Right forelimb (tissue), 1 donor: ENCODE measurements around the gene EDARADD.
A peak's percentile ranks its signal among the peaks of the same experiment; 100 is the strongest.

ENCODE experiments used
- DNase-seq: peaks from one replicate; pipeline ENCODE4 v3.0.0-alpha.2; 2018

The EDARADD gene

GRCh38 chr1:236394879-236395229 is 768 bp downstream of the EDARADD start:
- DNase-seq = no peak

GRCh38 chr1:236395230-236395946 is 1.3 kb downstream of the EDARADD start:
- DNase-seq = peak; percentile 57

- DNase-seq = no peak
These were observed 2.0 kb downstream of the EDARADD start for GRCh38 chr1:236395947-236396664.

- no peak for DNase-seq
These were observed 2.6 kb downstream of the EDARADD start for GRCh38 chr1:236396665-236397043.

DNA sequence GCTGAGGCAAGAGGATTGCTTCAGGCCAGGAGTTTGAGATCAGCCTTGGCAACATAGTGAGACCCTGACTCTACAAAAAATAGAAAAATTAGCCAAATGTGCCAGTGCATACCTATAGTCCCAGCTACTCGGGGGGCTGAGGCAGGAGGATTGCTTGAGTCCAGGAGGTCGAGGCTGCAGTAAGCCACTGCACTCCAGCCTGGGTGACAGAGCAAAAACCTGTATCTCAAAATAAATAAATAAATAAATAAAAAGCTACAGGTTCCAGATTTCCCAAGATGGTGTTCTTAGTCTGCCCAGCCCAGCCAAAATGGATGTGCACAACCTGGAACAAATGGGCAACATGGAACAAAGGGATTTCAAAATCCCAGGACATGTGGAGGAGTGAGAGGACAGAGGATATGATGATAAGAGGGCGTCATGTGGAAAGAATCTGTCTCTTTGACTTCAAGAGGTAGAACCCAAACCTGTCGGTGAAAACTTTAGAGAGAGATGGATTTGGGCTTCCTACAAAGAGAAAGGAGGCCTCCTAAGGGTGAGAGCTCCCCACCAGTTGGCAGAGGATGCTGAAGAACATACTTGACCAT is 3.2 kb downstream of the EDARADD start:
- no peak for DNase-seq

DNA sequence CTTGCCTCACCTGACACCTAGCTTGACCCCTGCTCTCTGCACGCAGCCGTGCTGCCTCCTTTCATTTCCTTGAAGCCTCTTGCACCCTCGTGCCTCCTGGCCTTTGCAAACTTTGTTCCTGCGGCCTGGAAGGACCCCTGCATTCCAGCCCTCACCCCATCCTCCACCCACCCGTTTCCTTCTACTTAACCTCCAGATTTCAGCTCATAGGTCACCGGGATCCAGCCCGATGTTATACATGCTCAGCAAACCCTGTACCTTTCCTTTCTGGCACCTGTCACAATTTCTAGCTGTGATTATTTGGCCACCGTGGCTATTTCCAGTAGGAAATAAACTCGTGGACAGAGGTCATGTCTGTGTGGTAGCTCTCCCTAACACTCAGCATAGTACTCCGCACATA is 4.5 kb downstream of the EDARADD start:
- DNase-seq = no peak

DNA sequence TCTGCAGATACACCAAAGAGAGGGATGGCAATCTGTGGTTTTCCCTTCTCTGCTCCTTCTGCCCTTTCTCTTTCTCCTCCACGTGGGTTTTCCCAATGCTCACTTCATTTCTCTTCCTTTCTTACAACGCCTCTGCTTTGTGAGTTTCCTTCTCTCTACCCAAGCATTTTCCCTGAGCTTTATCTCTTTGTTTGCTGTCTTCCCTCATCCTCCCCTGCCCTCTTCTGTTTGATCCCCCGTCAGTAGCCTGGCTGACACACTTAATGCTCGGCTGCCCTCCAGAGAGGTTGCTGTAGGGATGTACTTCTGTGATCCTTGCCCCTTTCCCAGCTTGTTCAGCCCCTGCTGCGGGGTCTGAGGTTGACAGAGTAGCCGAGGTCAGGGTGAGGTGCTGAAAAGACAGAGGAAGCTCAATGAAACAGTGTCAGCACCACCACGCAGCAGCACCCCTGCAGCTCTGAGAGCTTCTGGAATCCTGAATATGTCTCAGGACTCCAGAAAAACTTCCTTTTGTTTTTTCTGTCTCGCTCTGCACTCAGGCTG is 6.0 kb downstream of the EDARADD start:
- DNase-seq = no peak

DNA sequence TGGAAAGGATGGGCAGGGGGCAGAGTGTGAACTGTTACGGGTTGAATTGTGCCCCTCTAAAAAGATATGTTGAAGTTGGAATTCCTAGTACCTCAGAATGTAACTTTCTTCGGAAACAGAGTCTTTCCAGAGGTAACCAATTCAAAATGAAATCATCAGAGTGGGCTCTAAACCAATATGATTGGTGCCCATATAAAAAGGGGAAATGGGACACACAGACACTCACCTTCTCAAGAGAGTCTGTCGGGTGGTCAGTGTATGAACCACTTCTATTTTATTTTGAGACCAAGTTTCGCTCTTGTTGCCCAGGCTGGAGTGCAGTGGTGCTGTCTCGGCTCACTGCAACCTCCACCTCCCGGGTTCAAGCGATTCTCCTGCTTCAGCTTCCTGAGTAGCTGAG is 7.6 kb downstream of the EDARADD start:
- DNase-seq = no peak

DNA sequence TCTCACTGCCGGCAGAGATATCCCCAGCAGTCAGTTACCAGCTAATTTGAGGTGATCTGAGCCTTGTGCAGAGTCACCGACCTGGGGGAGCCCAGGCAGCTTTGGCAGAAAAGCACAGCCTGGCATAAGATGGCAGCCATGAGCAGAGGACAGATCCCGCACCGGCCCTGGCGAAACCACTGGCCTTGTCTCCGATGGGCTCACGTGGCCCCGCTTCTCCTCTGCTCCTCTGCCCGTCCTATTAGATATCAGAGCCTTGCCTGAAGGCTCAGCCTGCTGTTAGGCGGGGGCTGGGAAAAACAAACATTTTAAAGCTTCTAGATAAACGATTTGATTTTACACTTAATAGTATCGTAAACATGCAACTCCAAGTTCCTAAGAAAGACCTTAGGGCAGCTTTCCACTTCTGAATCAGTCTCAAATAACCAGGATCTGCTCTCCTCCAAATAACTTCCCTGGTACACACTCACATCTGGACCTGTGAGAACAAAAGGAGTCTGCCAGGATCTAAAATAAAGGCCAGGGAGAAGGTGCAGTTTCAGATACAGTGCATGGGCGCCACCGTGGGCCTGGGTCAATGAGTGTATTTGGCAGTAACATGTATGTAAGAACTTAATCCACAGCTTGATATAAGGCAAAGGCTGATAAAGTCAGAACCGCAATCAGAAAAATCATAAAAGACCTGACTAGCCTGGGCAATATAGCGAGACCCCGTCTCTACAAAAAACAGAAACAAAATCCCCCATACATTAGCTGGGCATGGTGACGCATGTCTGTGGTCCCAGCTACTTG is 10.0 kb downstream of the EDARADD start:
- DNase-seq = no peak

- no peak for DNase-seq
These were observed 13.0 kb downstream of the EDARADD start for GRCh38 chr1:236407059-236407458.

DNA sequence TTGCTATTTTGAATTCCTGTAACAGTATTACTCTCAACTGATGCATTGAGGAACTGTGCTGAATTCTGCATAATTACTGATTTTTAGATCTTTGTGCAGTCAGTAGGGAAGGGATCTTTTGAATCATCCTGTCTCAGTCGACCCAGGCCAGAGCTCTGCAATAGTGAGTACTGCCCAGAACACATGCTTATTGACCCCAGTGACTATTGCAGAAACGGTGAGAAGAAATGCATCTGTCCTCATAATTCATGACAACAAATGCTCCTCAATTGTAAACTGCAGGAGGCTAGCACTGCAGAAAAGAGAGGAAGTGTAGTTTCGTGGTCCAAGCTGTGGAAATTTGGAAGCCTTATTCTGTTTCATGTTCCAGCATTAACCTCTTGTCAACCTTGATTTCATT is 19.6 kb downstream of the EDARADD start:
- no peak for DNase-seq

- no peak for DNase-seq
These were observed 22.1 kb downstream of the EDARADD start for GRCh38 chr1:236416165-236416564.

GRCh38 chr1:236417336-236417735 is 23.2 kb downstream of the EDARADD start:
- DNase-seq = no peak

DNA sequence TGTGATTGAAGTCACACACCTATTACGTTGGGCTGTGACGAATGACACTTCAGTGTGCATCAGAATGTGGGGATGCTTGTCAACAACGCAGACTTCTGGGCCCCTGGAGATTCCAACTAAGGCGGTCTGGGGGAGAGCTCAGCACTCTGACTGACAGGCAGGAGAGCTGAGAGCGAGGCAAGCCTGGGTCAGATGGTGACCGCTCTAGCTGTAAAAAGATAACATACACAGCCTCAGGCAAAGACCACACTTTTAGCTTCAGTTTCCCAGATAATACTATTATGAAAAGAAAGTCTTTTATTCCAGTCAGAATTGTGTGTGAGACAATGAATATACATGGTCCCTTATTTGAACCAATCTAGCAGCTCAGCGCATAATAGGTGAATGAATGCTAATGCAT is 25.4 kb downstream of the EDARADD start:
- no peak for DNase-seq

DNA sequence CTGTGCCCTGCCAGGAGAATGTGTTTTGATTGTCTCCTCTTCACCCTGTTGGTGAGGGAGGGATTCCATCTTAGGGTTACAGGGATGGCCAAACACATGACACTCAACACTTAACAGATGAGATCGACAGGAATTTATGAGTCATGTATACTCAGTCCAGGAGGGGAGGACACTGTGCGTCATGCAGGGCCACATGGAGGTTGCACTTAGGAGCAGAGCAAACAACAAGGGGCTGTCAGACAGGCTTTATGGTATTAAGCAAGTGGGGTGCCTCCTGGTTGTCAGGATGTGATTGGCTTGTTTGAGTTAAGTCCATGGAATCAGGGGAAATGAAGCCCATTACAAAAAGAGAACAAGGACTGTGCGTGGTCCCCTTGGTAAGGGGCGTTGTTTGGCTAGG is 26.9 kb downstream of the EDARADD start:
- no peak for DNase-seq

DNA sequence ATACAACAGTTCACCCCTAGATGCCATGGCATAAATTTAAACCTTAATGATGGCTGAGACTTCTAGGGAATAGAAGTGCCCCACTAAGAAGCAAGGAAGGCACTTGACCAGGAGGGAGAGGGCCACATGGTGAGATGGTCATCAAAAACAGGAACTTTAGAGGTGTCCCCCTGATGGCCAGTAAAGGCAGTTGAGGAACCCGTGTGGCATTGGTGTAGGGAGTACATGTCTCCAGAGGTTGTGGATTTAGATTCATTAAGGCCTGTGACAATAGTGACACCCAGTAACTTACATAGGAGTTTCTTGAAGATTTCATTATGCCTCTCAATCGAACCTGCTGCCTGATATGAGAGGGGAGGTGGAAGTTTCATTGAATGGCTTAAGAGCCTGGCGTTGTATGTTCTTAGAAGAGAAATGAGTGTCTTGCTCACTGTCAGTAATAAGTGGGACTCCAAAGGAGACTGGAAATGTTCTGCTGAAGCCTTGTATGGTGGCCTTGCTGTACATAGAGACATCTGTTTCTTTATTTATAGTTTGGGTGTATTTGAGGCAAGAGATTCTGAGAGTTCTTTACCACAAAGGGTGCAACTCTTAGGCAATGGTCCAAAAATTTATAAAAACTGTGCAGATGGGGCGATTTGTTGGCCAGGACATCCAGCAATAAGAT is 27.9 kb downstream of the EDARADD start:
- no peak for DNase-seq

DNA sequence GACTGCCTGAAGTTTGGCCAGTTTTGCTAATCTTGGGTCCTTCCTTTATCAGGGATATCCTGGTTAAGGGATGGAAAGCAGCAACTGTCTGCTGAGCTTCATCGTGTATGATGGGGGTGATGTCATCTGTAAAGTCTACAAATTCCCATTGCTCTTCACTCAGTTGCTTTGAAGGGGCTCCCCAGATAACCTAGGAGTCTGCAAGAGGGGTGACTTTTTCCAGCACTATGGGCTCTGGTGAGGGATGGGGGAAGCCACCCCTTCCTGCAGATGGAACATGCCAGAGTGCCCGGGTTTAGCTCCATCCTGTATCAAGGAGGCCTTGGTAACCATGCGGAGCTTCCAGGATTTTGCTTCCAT is 28.4 kb downstream of the EDARADD start:
- no peak for DNase-seq

DNA sequence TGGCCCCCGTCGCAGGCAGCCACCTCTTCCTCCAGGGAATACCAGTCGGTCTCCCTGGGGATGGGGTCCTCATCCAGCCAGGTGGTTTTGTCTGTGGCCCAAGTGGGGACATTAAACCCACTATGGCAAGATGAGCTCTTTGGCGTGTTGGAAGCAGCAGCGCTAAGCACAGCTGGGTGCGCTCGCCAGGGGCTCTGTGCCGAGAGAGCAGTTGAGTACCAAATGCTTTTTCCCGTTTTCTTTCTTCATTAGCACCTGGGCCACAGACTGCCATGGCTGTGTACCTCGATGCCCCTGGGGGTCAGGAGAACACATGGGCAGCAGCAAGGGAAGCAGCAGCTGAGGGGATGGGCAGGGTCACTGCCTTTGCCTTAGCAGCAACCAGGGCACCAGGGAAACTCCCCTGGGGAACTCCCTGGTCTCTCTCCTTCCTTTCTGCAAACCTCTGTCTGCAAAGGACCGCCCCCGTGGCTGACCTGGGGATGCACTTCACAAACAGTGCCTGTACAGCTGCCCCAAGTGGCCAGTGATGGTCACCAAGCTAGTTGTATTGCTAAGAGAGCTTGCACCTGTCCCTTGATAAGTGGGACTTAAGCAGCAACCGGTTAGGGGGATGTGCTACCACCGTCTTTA is 31.1 kb downstream of the EDARADD start:
- no peak for DNase-seq

DNA sequence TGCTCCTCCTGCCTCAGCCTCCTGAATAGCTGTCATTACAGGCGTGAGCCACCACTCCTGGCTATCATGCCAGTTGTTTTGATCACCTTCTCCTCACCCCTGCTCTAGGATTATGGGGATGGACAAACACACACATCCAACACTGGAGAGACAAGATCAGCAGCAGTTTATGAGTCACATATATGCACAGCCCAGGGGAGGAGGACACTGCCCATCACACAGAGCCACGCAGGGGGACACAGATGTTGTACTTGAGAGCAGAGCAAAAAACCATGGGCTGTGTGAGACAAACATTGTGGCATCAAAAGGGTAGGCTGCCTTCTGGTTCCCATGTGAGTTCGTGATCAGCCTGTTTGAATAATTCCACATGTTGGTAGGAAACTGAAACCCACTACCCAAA is 32.1 kb downstream of the EDARADD start:
- DNase-seq = no peak

DNA sequence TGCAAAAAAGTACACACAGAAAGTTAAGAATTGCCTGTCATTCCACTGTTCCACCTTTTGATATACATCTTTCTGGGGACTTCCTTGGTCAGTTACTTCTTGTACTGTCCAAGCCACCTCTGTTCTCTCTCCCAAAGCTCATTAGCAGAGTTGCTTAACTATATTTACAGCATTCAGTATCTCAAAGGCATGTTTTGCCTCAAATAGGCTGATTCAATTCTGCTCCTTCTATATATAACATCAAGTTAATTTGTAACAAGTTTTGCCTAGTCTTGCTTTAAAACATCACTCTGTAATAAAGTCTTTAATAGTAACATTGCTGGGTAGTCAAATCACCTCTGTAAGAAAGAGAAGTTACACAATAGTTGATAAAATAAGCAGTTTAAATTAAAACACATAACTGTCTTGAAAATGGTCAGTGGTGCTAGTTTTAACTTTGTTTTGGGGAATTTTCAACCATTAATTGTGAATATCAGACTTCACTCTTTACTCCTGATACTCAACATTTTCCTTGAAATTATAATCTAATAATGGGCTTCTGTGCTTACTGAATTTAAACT is 35.7 kb downstream of the EDARADD start:
- no peak for DNase-seq

DNA sequence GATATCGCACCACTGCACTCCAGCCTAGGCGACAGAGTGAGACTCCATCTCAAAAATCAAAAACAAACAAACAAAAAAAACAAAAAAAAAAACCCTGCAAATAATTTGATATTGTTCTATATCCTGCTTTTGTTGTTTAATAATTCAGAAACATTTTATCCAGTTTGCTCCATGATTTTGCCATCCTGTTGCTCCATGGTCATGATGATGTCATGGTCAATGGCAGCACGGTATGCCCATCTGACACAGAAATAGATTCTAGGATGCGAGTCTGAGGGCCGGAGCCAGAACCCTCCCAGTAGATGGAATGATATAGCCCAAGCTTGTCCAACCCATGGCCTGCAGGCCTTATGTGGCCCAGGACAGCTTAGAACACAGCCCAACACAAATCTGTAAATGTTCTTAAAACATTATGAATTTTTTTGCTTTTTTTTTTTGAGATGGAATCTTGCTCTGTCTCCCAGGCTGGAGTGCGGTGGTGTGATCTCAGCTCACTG is 39.8 kb downstream of the EDARADD start:
- DNase-seq = no peak

DNA sequence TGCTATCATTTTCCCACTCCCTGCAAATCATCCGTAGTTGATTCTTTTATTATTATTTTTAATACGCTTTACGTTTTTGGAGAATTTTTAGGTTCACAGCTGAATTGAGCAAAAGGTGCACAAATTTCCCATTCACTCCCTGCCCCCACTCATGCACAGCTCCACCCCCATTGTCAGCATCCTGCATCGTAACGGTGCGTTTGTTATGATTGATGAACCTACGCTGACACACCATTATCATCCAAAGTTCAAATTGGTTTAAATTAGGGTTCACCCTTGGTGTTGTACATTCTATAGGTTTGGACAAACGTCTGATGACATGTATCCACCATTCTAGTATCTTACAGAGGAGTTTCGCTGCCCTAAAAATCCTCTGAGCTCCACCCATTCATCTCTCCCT is 44.5 kb downstream of the EDARADD start:
- DNase-seq = no peak
